Neural progenitor cell (in vitro differentiated cells): Measurements from ENCODE around the gene COG8. TPM values are rescaled to one million over a fixed set of nuclear protein-coding genes. Genes with fewer than 3 reads are reported as not detected.

Experiments used
- DNase-seq: peaks from one replicate; pipeline ENCODE4 v3.0.0-alpha.2; 2016; ENCODE audit warnings: low spot score
- H2AFZ ChIP-seq: fragments of 200-600 bp; sonication (generic); replicated peaks from 2 replicates; pipeline ENCODE4 v1.6.1; 2016; ENCODE audit warnings: antibody characterized with exemption
- H3F3A ChIP-seq: fragments of 200-600 bp; sonication (generic); 2 replicates; pipeline ENCODE4 v1.6.1; 2016; ENCODE audit warnings: antibody characterized with exemption, low read depth
- H3K27ac ChIP-seq: fragments of 200-600 bp; sonication (generic); 2 replicates; pipeline ENCODE4 v1.5.1; 2016; ENCODE audit warnings: mild to moderate bottlenecking
- H3K27me3 ChIP-seq: fragments of 200-600 bp; sonication (generic); 2 replicates; pipeline ENCODE4 v1.6.1; 2016; ENCODE audit warnings: mild to moderate bottlenecking, moderate library complexity
- H3K36me3 ChIP-seq: fragments of 200-600 bp; sonication (generic); 2 replicates; pipeline ENCODE4 v1.5.1; 2016
- H3K4me1 ChIP-seq: fragments of 200-600 bp; sonication (generic); 2 replicates; pipeline ENCODE4 v1.6.1; 2016; ENCODE audit warnings: mixed run types
- H3K4me2 ChIP-seq: fragments of 200-600 bp; sonication (generic); 2 replicates; pipeline ENCODE4 v1.6.1; 2016
- H3K4me3 ChIP-seq: fragments of 200-600 bp; sonication (generic); 2 replicates; pipeline ENCODE4 v1.5.1; 2016
- H3K79me2 ChIP-seq: fragments of 200-600 bp; sonication (generic); 2 replicates; pipeline ENCODE4 v1.6.1; 2016; ENCODE audit warnings: low read depth
- H3K9ac ChIP-seq: fragments of 200-600 bp; sonication (generic); 2 replicates; pipeline ENCODE4 v1.6.1; 2016
- H3K9me3 ChIP-seq: fragments of 200-600 bp; sonication (generic); 2 replicates; pipeline ENCODE4 v1.5.1; 2016; ENCODE audit warnings: low read depth
- H4K20me1 ChIP-seq: fragments of 200-600 bp; sonication (generic); 2 replicates; pipeline ENCODE4 v1.6.1; 2016; ENCODE audit warnings: low read depth
- H3K27ac Mint-ChIP-seq: 3 replicates; pipeline ENCODE4 v1.8.0; 2021; ENCODE audit warnings: mixed read lengths
- H3K27me3 Mint-ChIP-seq: 2 replicates; pipeline ENCODE4 v1.8.0; 2022; ENCODE audit warnings: low read depth, mild to moderate bottlenecking, inconsistent platforms, moderate library complexity, mixed read lengths; ENCODE audit not compliant: insufficient read depth
- H3K36me3 Mint-ChIP-seq: 3 replicates; pipeline ENCODE4 v1.8.0; 2021; ENCODE audit warnings: mixed read lengths
- H3K4me1 Mint-ChIP-seq: 3 replicates; pipeline ENCODE4 v1.8.0; 2021; ENCODE audit warnings: mixed read lengths
- H3K4me3 Mint-ChIP-seq: 3 replicates; pipeline ENCODE4 v1.8.0; 2021; ENCODE audit warnings: mild to moderate bottlenecking, moderate library complexity, mixed read lengths
- H3K9me3 Mint-ChIP-seq: 3 replicates; pipeline ENCODE4 v1.8.0; 2020; ENCODE audit warnings: mixed read lengths
- CTCF ChIP-seq: fragments of 200-600 bp; sonication (generic); IDR thresholded peaks from 2 replicates; pipeline ENCODE4 v1.5.1; 2017; ENCODE audit warnings: antibody characterized with exemption, mild to moderate bottlenecking
- EZH2 ChIP-seq: fragments of 200-600 bp; sonication (generic); IDR thresholded peaks from 2 replicates; pipeline ENCODE4 v1.6.1; 2017; ENCODE audit warnings: antibody characterized with exemption, mild to moderate bottlenecking, moderate library complexity
- EZH2phosphoT487 ChIP-seq: fragments of 200-600 bp; sonication (generic); IDR thresholded peaks from 2 replicates; pipeline ENCODE4 v1.6.1; 2017; ENCODE audit warnings: antibody characterized with exemption
- total RNA-seq: library from RNA; depleted of rRNA; stranded (reverse); fragments of >200 nt; gene quantifications from 2 replicates; pipeline ENCODE4 v1.2.3, GENCODE V29; 2015; ENCODE audit warnings: low replicate concordance

COG8 gene
- total RNA-seq, 1 donor from 2014 or later = 30.3 TPM

- Mint-ChIP-seq H3K4me3 (peak overlapping the region; percentile 99), H3K27ac (no peak overlapping the region), H3K27me3 (peaks cover 2% of the 10 kb centered on the region), H3K9me3 (no peaks in the 10 kb centered on the region), H3K36me3 (peaks cover 17% of the 10 kb centered on the region), H3K4me1 (peaks cover 29% of the 10 kb centered on the region)
- no peaks in the 10 kb centered on the region for H4K20me1 ChIP-seq
- peak overlapping the region; percentile 92 for H3K4me3 ChIP-seq
- peaks cover 63% of the 10 kb centered on the region for H3K79me2 ChIP-seq
- H3K9ac ChIP-seq = peak overlapping the region; percentile 86
- H3K4me1 ChIP-seq = peaks cover 14% of the 10 kb centered on the region
- H3K27me3 ChIP-seq = no peaks in the 10 kb centered on the region
- peaks cover 10% of the 10 kb centered on the region for H3K36me3 ChIP-seq
- H3K27ac ChIP-seq = no peak overlapping the region
- DNase-seq = peak; percentile 10
- H3K4me2 ChIP-seq = peak overlapping the region; percentile 91
- H2AFZ ChIP-seq = no peak overlapping the region
- H3K9me3 ChIP-seq = no peaks in the 10 kb centered on the region
- TF ChIP-seq EZH2phosphoT487 = no peak
- TF ChIP-seq CTCF = no peak
- TF ChIP-seq EZH2 = no peak
- H3F3A ChIP-seq = peaks cover 14% of the 10 kb centered on the region
Measured at GRCh38 chr16:69340095-69340644, 806 bp upstream of the COG8 start.

GRCh38 chr16:69338557-69339288, 641 bp downstream of the COG8 start:
- Mint-ChIP-seq H3K9me3 (no peaks in the 10 kb centered on the region), H3K27ac (no peak overlapping the region), H3K4me1 (peaks cover 29% of the 10 kb centered on the region), H3K36me3 (peaks cover 23% of the 10 kb centered on the region), H3K27me3 (peaks cover 2% of the 10 kb centered on the region), H3K4me3 (peak overlapping the region; percentile 99)
- no peak for TF ChIP-seq CTCF
- no peak for TF ChIP-seq EZH2
- TF ChIP-seq EZH2phosphoT487 = no peak
- Histone ChIP-seq H2AFZ (peak overlapping the region; percentile 59), H4K20me1 (no peaks in the 10 kb centered on the region), H3K79me2 (peaks cover 69% of the 10 kb centered on the region), H3K27me3 (no peaks in the 10 kb centered on the region), H3K9me3 (no peaks in the 10 kb centered on the region), H3K27ac (peak overlapping the region; percentile 70), H3K4me2 (peak overlapping the region; percentile 91), H3K4me1 (peaks cover 14% of the 10 kb centered on the region), H3F3A (peaks cover 14% of the 10 kb centered on the region), H3K4me3 (peak overlapping the region; percentile 92), H3K36me3 (peaks cover 10% of the 10 kb centered on the region), H3K9ac (peak overlapping the region; percentile 88)
- DNase-seq = no peak

- H2AFZ ChIP-seq = no peak overlapping the region
- Mint-ChIP-seq H3K4me3 (no peak overlapping the region), H3K4me1 (peaks cover 22% of the 10 kb centered on the region), H3K9me3 (no peaks in the 10 kb centered on the region), H3K36me3 (peaks cover 30% of the 10 kb centered on the region), H3K27me3 (peaks cover 2% of the 10 kb centered on the region), H3K27ac (no peak overlapping the region)
- H3F3A ChIP-seq = peaks cover 27% of the 10 kb centered on the region
- TF ChIP-seq EZH2 (no peak), EZH2phosphoT487 (no peak), CTCF (no peak)
- no peaks in the 10 kb centered on the region for H3K27me3 ChIP-seq
- no peaks in the 10 kb centered on the region for H3K36me3 ChIP-seq
- H3K9ac ChIP-seq = no peak overlapping the region
- H3K9me3 ChIP-seq = no peaks in the 10 kb centered on the region
- no peak overlapping the region for H3K27ac ChIP-seq
- H3K4me3 ChIP-seq = no peak overlapping the region
- H3K4me1 ChIP-seq = peaks cover 14% of the 10 kb centered on the region
- H4K20me1 ChIP-seq = peaks cover 6% of the 10 kb centered on the region
- peaks cover 64% of the 10 kb centered on the region for H3K79me2 ChIP-seq
- no peak overlapping the region for H3K4me2 ChIP-seq
- no peak for DNase-seq
Measured at GRCh38 chr16:69334696-69335095, 4.7 kb downstream of the COG8 start.
